ENCODE data around the gene OR4A47. TPM values are rescaled to one million over a fixed set of nuclear protein-coding genes. Genes with fewer than 3 reads are reported as not detected.
"Not testable (repeated sequence)": the region's sequence is repeated elsewhere in the genome, so short reads cannot be mapped to it uniquely, and the experiment has no call there.

Gene OR4A47
- total RNA-seq: not detected in 2 replicates

- H3K27ac Mint-ChIP-seq; H3K4me1 Mint-ChIP-seq (ENCODE audit: low read depth); H3K27me3 Mint-ChIP-seq (ENCODE audit: insufficient read depth); intact Hi-C loops (cut with micrococcal nuclease); H3K4me3 Mint-ChIP-seq; H3K36me3 Mint-ChIP-seq (ENCODE audit: low read depth); H3K9me3 Mint-ChIP-seq; DNase-seq (ENCODE audit: low spot score): not testable (repeated sequence)
Observed at GRCh38 chr11:48488493-48488892, at the start of gene OR4A47. OR4A47 (plus strand) TSS chr11:48488793; CDS start chr11:48488793, 0 bp downstream.

GRCh38 chr11:48455909-48456308, 32.7 kb upstream of the OR4A47 start:
- intact Hi-C loops (cut with micrococcal nuclease); H3K27me3 Mint-ChIP-seq (ENCODE audit: insufficient read depth); H3K36me3 Mint-ChIP-seq (ENCODE audit: low read depth); H3K4me3 Mint-ChIP-seq; H3K27ac Mint-ChIP-seq; DNase-seq (ENCODE audit: low spot score); H3K9me3 Mint-ChIP-seq; H3K4me1 Mint-ChIP-seq (ENCODE audit: low read depth): not testable (repeated sequence)

- H3K4me1 Mint-ChIP-seq (ENCODE audit: low read depth); H3K9me3 Mint-ChIP-seq; H3K36me3 Mint-ChIP-seq (ENCODE audit: low read depth); H3K27me3 Mint-ChIP-seq (ENCODE audit: insufficient read depth); DNase-seq (ENCODE audit: low spot score); intact Hi-C loops (cut with micrococcal nuclease); H3K4me3 Mint-ChIP-seq; H3K27ac Mint-ChIP-seq: not testable (repeated sequence)
Observed at GRCh38 chr11:48473966-48474365, 14.6 kb upstream of the OR4A47 start.

GRCh38 chr11:48474703-48475102, 13.9 kb upstream of the OR4A47 start:
- H3K4me1 Mint-ChIP-seq (ENCODE audit: low read depth); H3K36me3 Mint-ChIP-seq (ENCODE audit: low read depth); H3K4me3 Mint-ChIP-seq; H3K27ac Mint-ChIP-seq; H3K9me3 Mint-ChIP-seq; DNase-seq (ENCODE audit: low spot score); intact Hi-C loops (cut with micrococcal nuclease); H3K27me3 Mint-ChIP-seq (ENCODE audit: insufficient read depth): not testable (repeated sequence)

- H3K4me3 Mint-ChIP-seq; H3K27ac Mint-ChIP-seq; H3K4me1 Mint-ChIP-seq (ENCODE audit: low read depth); H3K36me3 Mint-ChIP-seq (ENCODE audit: low read depth); H3K9me3 Mint-ChIP-seq; intact Hi-C loops (cut with micrococcal nuclease); H3K27me3 Mint-ChIP-seq (ENCODE audit: insufficient read depth); DNase-seq (ENCODE audit: low spot score): not testable (repeated sequence)
Observed at GRCh38 chr11:48506169-48506568, 17.6 kb downstream of the OR4A47 start.

- Mint-ChIP-seq H3K36me3 (ENCODE audit: low read depth) (no peaks in the 10 kb centered on the region), H3K4me1 (ENCODE audit: low read depth) (no peaks in the 10 kb centered on the region), H3K9me3 (peaks cover 3% of the 10 kb centered on the region), H3K27ac (no peak overlapping the region), H3K27me3 (ENCODE audit: insufficient read depth) (no peaks in the 10 kb centered on the region), H3K4me3 (no peak overlapping the region)
- no peak for DNase-seq (ENCODE audit: low spot score)
- intact Hi-C loops (cut with micrococcal nuclease): no loop called here
Observed at GRCh38 chr11:48538991-48539390, 50.4 kb downstream of the OR4A47 start.

Other genes with a start within 250 kb of the OR4A47 start
- not detected in 2 replicates for gene OR4X2, start 243.7 kb upstream of the OR4A47 start, total RNA-seq
- gene OR4X1, start 224.9 kb upstream of the OR4A47 start, total RNA-seq: not detected in 2 replicates
- gene OR4S1, start 182.6 kb upstream of the OR4A47 start, total RNA-seq: not detected in 2 replicates
- not detected in 2 replicates for gene OR4C3, start 163.9 kb upstream of the OR4A47 start, total RNA-seq
- gene OR4C5, start 122.3 kb upstream of the OR4A47 start, total RNA-seq: not detected in 2 replicates

All from activated T-helper 1 cell treated with anti-CD3 and anti-CD28 coated beads, Interleukin-12 subunit alpha, Interleukin-12 subunit beta, Interleukin-2, Interleukin-4 antibody, amounts not matched to agents 30 ng/mL and 10 ng/mL and 1 ng/mL, durations not matched to agents 14 hours and 24 hours and 36 hours (primary cell).